HuH-7.5 (cell line): Measurements from ENCODE around the gene ZC3HAV1L.
A peak's percentile ranks its signal among the peaks of the same experiment; 100 is the strongest.
"Not testable (repeated sequence)": the region's sequence is repeated elsewhere in the genome, so short reads cannot be mapped to it uniquely, and the experiment has no call there.

Experiments used
- DNase-seq: peaks from one replicate; pipeline ENCODE4 v3.0.0; 2011; ENCODE audit warnings: low spot score

Gene ZC3HAV1L

GRCh38 chr7:139016931-139017511, 18.8 kb downstream of the ZC3HAV1L start:
- peak; percentile 67 for DNase-seq

- no peak for DNase-seq
Measured at GRCh38 chr7:139011373-139011772, 24.5 kb downstream of the ZC3HAV1L start.

- no peak for DNase-seq
Measured at GRCh38 chr7:139004321-139005090, 31.3 kb downstream of the ZC3HAV1L start.

GRCh38 chr7:138999414-138999813, 36.4 kb downstream of the ZC3HAV1L start:
- DNase-seq, result no peak

- DNase-seq, result no peak
Measured at GRCh38 chr7:138992052-138992531, 43.8 kb downstream of the ZC3HAV1L start.

- DNase-seq, result no peak
Measured at GRCh38 chr7:138987686-138988085, 48.2 kb downstream of the ZC3HAV1L start.

- no peak for DNase-seq
Measured at GRCh38 chr7:138982204-138982623, 53.6 kb downstream of the ZC3HAV1L start.

- peak; percentile 73 for DNase-seq
Measured at GRCh38 chr7:138981332-138982203, 54.3 kb downstream of the ZC3HAV1L start, which contains the start of gene KIAA1549. KIAA1549 (minus strand) TSS chr7:138981389; CDS start chr7:138981269, 120 bp downstream.

GRCh38 chr7:138980563-138981291, 55.1 kb downstream of the ZC3HAV1L start:
- DNase-seq, result peak; percentile 55

- no peak for DNase-seq
Measured at GRCh38 chr7:138979988-138980562, 55.8 kb downstream of the ZC3HAV1L start.

- DNase-seq, result peak; percentile 36
Measured at GRCh38 chr7:138979226-138979979, 56.4 kb downstream of the ZC3HAV1L start.

GRCh38 chr7:138978541-138979184, 57.2 kb downstream of the ZC3HAV1L start:
- DNase-seq, result no peak

- not testable (repeated sequence) for DNase-seq
Measured at GRCh38 chr7:138976161-138976560, 59.7 kb downstream of the ZC3HAV1L start.
